ENCODE data around the gene GASK1B. TPM values are rescaled to one million over a fixed set of nuclear protein-coding genes. Genes with fewer than 3 reads are reported as not detected.
A peak's percentile ranks its signal among the peaks of the same experiment; 100 is the strongest.

The GASK1B gene
- total and polyA plus RNA-seq, 8 donors: 21.7 to 56.8 (median 24.2) TPM

DNA sequence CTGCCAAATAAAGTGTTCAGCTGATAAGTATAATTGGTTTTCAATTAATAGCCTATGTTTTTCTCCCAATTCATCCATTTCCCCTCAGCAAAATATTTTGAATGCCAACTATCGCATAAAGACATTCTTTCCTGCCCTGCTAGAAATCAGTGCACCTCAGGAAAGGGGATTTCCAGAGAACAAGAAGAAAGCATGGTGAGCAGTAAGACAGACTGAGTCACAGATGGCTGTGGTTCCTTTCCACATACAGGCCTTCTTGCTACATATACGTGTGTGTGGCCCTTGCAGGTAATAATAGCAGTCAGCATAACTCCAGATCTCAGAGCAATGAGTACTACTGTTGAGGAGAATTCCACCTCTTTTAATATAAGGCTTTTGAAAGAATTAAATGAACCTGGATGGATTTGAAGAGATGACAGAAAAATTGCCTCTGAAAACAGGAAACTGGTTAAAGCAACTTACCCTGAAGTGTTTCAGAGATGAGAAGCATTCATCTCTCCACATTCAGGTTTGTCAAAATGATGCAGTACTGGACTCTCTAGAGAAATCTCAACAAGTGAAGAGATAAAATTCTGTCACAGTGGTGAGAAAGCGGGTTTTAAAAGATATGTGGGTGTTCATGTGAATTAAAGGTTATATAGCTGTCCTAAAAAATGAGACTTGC lies 13.6 kb downstream of the GASK1B start:
- ATAC-seq: peak; percentile 48
- Histone ChIP-seq H3K36me3 (peaks cover 0 to 5% of the 10 kb centered on the region in 2 donors), H3K27me3 (no peaks in the 10 kb centered on the region), H3K4me1 (peaks cover 0 to 21% of the 10 kb centered on the region in 2 donors), H3K27ac (no peak overlapping the region), H3K9me3 (no peaks in the 10 kb centered on the region), H3K4me3 (no peak overlapping the region)
- TF ChIP-seq, protein P1, sequence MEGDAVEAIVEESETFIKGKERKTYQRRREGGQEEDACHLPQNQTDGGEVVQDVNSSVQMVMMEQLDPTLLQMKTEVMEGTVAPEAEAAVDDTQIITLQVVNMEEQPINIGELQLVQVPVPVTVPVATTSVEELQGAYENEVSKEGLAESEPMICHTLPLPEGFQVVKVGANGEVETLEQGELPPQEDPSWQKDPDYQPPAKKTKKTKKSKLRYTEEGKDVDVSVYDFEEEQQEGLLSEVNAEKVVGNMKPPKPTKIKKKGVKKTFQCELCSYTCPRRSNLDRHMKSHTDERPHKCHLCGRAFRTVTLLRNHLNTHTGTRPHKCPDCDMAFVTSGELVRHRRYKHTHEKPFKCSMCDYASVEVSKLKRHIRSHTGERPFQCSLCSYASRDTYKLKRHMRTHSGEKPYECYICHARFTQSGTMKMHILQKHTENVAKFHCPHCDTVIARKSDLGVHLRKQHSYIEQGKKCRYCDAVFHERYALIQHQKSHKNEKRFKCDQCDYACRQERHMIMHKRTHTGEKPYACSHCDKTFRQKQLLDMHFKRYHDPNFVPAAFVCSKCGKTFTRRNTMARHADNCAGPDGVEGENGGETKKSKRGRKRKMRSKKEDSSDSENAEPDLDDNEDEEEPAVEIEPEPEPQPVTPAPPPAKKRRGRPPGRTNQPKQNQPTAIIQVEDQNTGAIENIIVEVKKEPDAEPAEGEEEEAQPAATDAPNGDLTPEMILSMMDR (IDR thresholded peaks at IDR 0.05): no peak
- no peak for DNase-seq
- intact Hi-C loops (cut with DNase I): no loop called here

DNA sequence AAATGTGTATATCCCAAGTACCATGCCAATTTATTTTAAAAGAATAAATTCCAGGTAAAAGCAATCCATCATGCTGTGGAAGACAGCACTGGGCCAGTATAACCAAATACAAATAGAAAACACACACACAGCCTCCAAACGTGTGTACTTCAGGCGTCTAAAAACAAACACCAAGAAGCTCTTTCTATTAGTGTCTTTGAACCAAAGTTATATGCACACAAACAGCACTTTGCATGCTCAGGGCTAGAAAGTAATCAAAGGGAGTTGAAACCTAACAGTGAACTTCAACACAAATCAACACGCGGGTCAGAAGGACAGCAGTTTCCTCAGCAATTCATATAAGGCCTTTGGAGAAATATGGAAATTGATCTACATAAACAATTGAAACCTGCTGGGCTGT lies 15.4 kb downstream of the GASK1B start:
- H3K27me3 ChIP-seq: no peaks in the 10 kb centered on the region
- H3K4me1 ChIP-seq: peaks cover 0 to 16% of the 10 kb centered on the region in 2 donors
- intact Hi-C loops (cut with DNase I): no loop called here
- DNase-seq: no peak
- H3K36me3 ChIP-seq: peaks cover 0 to 5% of the 10 kb centered on the region in 2 donors
- H3K4me3 ChIP-seq: no peak overlapping the region
- no peak for ATAC-seq
- no peak overlapping the region for H3K27ac ChIP-seq
- H3K9me3 ChIP-seq: no peaks in the 10 kb centered on the region
- TF ChIP-seq, protein P1 (IDR thresholded peaks at IDR 0.05): no peak

DNA sequence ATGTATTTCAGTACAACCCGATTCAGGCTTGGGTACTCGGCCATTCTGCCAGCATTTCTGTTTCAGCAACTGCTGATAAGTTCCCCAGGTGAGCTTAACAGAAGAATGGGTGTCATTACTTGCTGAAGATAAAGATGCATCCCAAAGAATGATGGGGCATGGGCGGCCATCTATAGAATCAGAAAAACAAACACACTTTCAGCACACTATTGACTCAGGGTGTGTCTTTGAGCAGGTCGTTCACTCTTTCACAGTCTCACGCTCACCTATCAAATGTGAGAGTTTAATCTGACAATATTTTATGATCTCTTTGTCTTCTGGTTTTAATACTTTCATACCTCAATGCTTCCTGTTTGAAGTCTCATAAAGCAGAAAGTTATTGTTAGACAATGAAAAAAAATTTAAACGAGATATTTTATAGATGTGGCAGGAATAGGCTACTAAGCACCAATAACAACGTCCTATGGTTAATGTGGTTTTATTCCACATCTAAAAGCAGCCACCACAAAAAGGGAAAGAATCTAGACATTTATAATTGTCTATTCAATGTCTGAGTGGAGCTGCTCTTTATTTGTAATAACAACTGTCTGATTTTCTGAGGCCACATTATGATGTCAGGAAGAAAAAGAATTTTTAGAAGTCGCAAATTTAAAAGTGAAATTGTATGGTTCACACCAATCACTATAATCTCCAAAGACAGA lies 17.0 kb downstream of the GASK1B start:
- intact Hi-C loops (cut with DNase I): no loop called here
- peaks cover 0 to 5% of the 10 kb centered on the region in 2 donors for H3K36me3 ChIP-seq
- no peak overlapping the region for H3K4me3 ChIP-seq
- no peak overlapping the region for H3K27ac ChIP-seq
- TF ChIP-seq, protein P1 (IDR thresholded peaks at IDR 0.05): no peak
- peaks cover 0 to 8% of the 10 kb centered on the region in 2 donors for H3K4me1 ChIP-seq
- H3K9me3 ChIP-seq: no peaks in the 10 kb centered on the region
- DNase-seq (no peak), ATAC-seq (no peak)
- H3K27me3 ChIP-seq: no peaks in the 10 kb centered on the region

DNA sequence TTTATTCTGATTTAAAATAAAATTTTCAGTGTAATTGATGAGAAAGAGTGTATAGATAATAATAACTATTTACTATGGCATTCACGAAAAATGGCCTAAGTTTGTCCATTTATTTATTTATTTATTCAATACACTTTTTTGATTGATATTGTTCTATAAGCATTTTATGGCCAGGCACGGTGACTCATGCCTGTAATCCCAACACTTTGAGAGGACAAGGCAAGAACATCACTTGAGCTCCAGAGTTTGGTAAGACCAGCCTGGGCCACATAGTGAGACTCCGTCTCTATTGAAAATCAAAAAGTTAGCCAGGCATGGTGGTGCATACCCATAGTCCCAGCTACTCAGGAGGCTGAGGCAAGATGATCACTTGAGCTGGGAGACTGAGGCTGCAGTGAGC lies 25.7 kb downstream of the GASK1B start:
- H3K27me3 ChIP-seq: no peaks in the 10 kb centered on the region
- no peak for DNase-seq
- TF ChIP-seq, protein P1 (IDR thresholded peaks at IDR 0.05): no peak
- no peaks in the 10 kb centered on the region for H3K4me1 ChIP-seq
- intact Hi-C loops (cut with DNase I): no loop called here
- H3K36me3 ChIP-seq: no peaks in the 10 kb centered on the region
- no peaks in the 10 kb centered on the region for H3K9me3 ChIP-seq
- ATAC-seq: no peak
- no peak overlapping the region for H3K4me3 ChIP-seq
- no peak overlapping the region for H3K27ac ChIP-seq

DNA sequence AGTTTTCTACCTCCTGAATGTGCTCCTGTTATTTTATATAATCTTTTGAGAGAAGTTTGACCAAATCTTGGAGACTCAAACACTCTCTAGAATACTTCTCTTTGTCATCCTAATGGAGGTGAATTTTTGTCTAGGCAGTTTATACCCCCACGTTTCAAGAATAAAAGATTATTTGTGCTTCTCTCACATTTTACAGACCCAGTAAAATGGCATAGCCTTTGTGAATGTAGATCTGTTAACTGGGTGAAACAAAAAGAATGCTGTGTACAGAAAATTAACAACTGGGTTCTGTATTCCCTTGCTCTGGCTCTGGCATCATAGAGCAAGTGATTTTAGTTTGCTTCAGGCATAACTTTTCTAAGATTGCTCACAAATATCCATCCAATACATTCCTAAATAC lies 26.1 kb downstream of the GASK1B start:
- Histone ChIP-seq H3K4me3 (no peak overlapping the region), H3K27me3 (no peaks in the 10 kb centered on the region), H3K9me3 (no peaks in the 10 kb centered on the region), H3K27ac (no peak overlapping the region), H3K4me1 (no peaks in the 10 kb centered on the region), H3K36me3 (no peaks in the 10 kb centered on the region)
- intact Hi-C loops (cut with DNase I): no loop called here
- no peak for ATAC-seq
- TF ChIP-seq, protein P1 (IDR thresholded peaks at IDR 0.05): no peak
- DNase-seq: no peak

All from left lung (tissue), 10 donors.